ENCODE results near the gene ETNK2. TPM values are rescaled to one million over a fixed set of nuclear protein-coding genes. Genes with fewer than 3 reads are reported as not detected.

ETNK2 gene
- total and polyA plus RNA-seq, 2 of the 13 experiments (the other 11 are each of a cell fraction or from before 2014, with no cell fraction given): 15.5 to 42.8 TPM

DNA sequence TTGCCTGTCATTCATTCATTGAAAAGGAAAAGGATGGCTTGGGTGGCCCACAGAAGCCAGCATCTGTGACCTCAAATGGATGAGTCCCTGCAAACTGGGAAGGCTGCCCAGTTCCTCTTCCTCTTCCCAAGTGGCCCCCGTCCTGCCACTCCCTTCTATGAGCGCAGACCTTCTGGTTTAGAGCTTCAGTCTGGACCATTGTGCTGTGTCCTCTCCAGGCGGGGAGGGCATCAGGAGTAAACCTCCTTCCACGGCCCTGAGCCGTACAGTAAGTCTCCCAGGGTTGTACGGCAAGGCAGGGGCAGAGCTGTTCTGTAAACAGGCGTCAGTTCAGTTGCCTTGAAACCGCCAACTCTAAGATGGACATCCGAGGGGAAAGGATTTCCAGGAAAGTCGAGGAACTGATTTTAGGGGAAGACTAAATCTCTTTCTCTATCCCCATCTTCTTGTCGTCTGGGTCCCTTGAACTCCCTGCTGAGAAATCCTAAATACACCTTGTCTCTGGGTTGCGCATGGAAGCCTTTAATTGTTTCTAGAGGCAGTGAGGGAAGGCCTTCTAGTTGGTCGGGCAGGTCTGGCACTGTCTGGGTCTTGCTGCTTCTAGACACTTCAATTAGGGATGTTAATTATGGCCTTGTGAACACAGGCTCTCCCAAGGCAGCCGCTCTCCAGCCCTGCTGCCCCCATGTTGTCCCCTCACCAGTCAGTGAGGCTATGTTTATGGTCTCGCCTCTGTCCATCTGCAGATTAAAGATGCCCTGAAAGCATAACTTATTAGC is 56.8 kb downstream of the ETNK2 start:
- Histone ChIP-seq H3K27me3 (ENCODE audit: control insufficient read depth in 1 of 2, insufficient read depth in 2 of 2, low read length in 2 of 2) (no peaks in the 10 kb centered on the region), H3K79me2 (ENCODE audit: insufficient read depth, low read length) (peaks cover 82% of the 10 kb centered on the region), H3K36me3 (replicated peaks in 1 of 2; ENCODE audit: control insufficient read depth in 1 of 2, insufficient read depth in 2 of 2, low read length in 2 of 2) (no peaks in the 10 kb centered on the region; a peak in 1 of 5 replicates), H3K4me1 (ENCODE audit: insufficient read depth, low read length) (peaks cover 88% of the 10 kb centered on the region), H3K27ac (ENCODE audit: extremely low read length, insufficient read depth, low read length) (no peak overlapping the region), H3K9ac (ENCODE audit: insufficient read depth, low read depth, low read length) (no peak overlapping the region), H3K4me3 (replicated peaks in 1 of 3; ENCODE audit: insufficient read depth in 1 of 3, low read depth in 2 of 3, low read length in 3 of 3) (no peak overlapping the region), H2AFZ (ENCODE audit: low read length) (no peak overlapping the region), H3K9me3 (ENCODE audit: low read length) (no peaks in the 10 kb centered on the region), H4K20me1 (ENCODE audit: insufficient read depth, low read length) (0 out of 2 replicates have a peak, but pooled peaks cover 2% of the 10 kb centered on the region), H3K4me2 (ENCODE audit: low read depth, low read length) (no peak overlapping the region)
- FAIRE-seq (no peak), ATAC-seq (no peak), DNase-seq (ENCODE audit: low spot score) (no peak)
- intact Hi-C loops (cut with micrococcal nuclease; ENCODE audit: unreplicated experiment): no loop called here
- ChIA-PET CTCF (ENCODE audit: low intra/inter-chr PET ratio, low total read pairs) (no interaction called here), POLR2A (interaction anchor here (0.9 to 2.6 kb wide), 4 partner anchors 8 to 22 kb away, joined by 3 to 20 read pairs (median 9); no protein-coding TSS in a partner anchor)
- WGBS (ENCODE audit: low lambda C conversion rate): 87% methylated on average over 13 of the region's 15 CpGs
- in situ Hi-C loops (cut with HindIII; ENCODE audit: extremely low pct_ligation_motif_present, low pct_unique_long_range_greater_than_20kb): no loop called here
- TF ChIP-seq TBL1XR1 (IDR thresholded peaks at IDR 0.05; ENCODE audit: borderline replicate concordance, low read length, partially characterized antibody): no peak
- no peak for TF ChIP-seq SRY (CRISPR knock-in tag; IDR thresholded peaks at IDR 0.05)
- TF ChIP-seq TCF12 (IDR thresholded peaks at IDR 0.05): no peak
- TF ChIP-seq TCF12 (CRISPR knock-in tag; IDR thresholded peaks at IDR 0.05): no peak
- no peak for TF ChIP-seq POLR2AphosphoS5 (IDR thresholded peaks at IDR 0.05; ENCODE audit: low read depth, low read length)
- no peak for TF ChIP-seq ZBTB38 (CRISPR knock-in tag; IDR thresholded peaks at IDR 0.05)
- TF ChIP-seq ZNF12 (CRISPR knock-in tag; IDR thresholded peaks at IDR 0.05): no peak
- TF ChIP-seq U2AF2 (IDR thresholded peaks at IDR 0.05; ENCODE audit: low read depth, low read length): no peak
- TF ChIP-seq ZNF781 (CRISPR knock-in tag; IDR thresholded peaks at IDR 0.05; ENCODE audit: borderline replicate concordance, not compliant biosample characterization): no peak
- no peak for TF ChIP-seq ZNF703 (CRISPR knock-in tag; IDR thresholded peaks at IDR 0.05; ENCODE audit: borderline replicate concordance)
- BruUV-seq (replicated peaks): no TSS peak
